Mononuclear cell (primary cell): ENCODE measurements around the gene CDC34. TPM values are rescaled to one million over a fixed set of nuclear protein-coding genes. Genes with fewer than 3 reads are reported as not detected.
"Not testable (repeated sequence)": the region's sequence is repeated elsewhere in the genome, so short reads cannot be mapped to it uniquely, and the experiment has no call there.

Source experiments
- H3K27me3 ChIP-seq: 2 replicates; pipeline ENCODE4 v1.6.0; 2011; ENCODE audit warnings: low read length, control low read depth; ENCODE audit not compliant: insufficient read depth
- H3K4me1 ChIP-seq: 2 replicates; pipeline ENCODE4 v1.5.1; 2011; ENCODE audit warnings: mild to moderate bottlenecking, low read length, control low read depth; ENCODE audit not compliant: insufficient read depth
- H3K4me3 ChIP-seq: 2 replicates; pipeline ENCODE4 v1.5.1; 2011; ENCODE audit warnings: mild to moderate bottlenecking, low read length, moderate library complexity
- H3K9me3 ChIP-seq: 2 replicates; pipeline ENCODE4 v1.5.1; 2011; ENCODE audit warnings: low read depth, mild to moderate bottlenecking, control low read depth, low read length
- total RNA-seq: library from RNA; depleted of rRNA; stranded (reverse); fragments of >200 nt; gene quantifications from one replicate; pipeline ENCODE4 v1.2.3, GENCODE V29; 2012

CDC34 gene
- total RNA-seq, 1 donor = 20.5 TPM

- no peaks in the 10 kb centered on the region for H3K27me3 ChIP-seq
- no peaks in the 10 kb centered on the region for H3K9me3 ChIP-seq
- no peak overlapping the region for H3K4me3 ChIP-seq
- H3K4me1 ChIP-seq = peaks cover 18% of the 10 kb centered on the region
Observed at GRCh38 chr19:579111-579841, 47.7 kb downstream of the CDC34 start.

- Histone ChIP-seq H3K9me3 (no peaks in the 10 kb centered on the region), H3K4me3 (no peak overlapping the region), H3K4me1 (peaks cover 12% of the 10 kb centered on the region), H3K27me3 (no peaks in the 10 kb centered on the region)
Observed at GRCh38 chr19:579842-580155, 48.2 kb downstream of the CDC34 start.

GRCh38 chr19:580274-580835 is 48.8 kb downstream of the CDC34 start:
- Histone ChIP-seq H3K27me3 (no peaks in the 10 kb centered on the region), H3K4me1 (peaks cover 7% of the 10 kb centered on the region), H3K4me3 (no peak overlapping the region), H3K9me3 (no peaks in the 10 kb centered on the region)

- H3K9me3 ChIP-seq = no peaks in the 10 kb centered on the region
- H3K27me3 ChIP-seq = no peaks in the 10 kb centered on the region
- no peaks in the 10 kb centered on the region for H3K4me1 ChIP-seq
- H3K4me3 ChIP-seq = no peak overlapping the region
Observed at GRCh38 chr19:581399-582111, 50.0 kb downstream of the CDC34 start.

GRCh38 chr19:582497-583197 is 51.1 kb downstream of the CDC34 start:
- no peak overlapping the region for H3K4me3 ChIP-seq
- H3K27me3 ChIP-seq = no peaks in the 10 kb centered on the region
- H3K4me1 ChIP-seq = no peaks in the 10 kb centered on the region
- H3K9me3 ChIP-seq = no peaks in the 10 kb centered on the region

- Histone ChIP-seq H3K4me3 (no peak overlapping the region), H3K27me3 (peaks cover 5% of the 10 kb centered on the region), H3K4me1 (peaks cover 1% of the 10 kb centered on the region), H3K9me3 (no peaks in the 10 kb centered on the region)
Observed at GRCh38 chr19:583198-583967, 51.8 kb downstream of the CDC34 start.

GRCh38 chr19:583968-584239 is 52.3 kb downstream of the CDC34 start:
- Histone ChIP-seq H3K4me1 (peaks cover 6% of the 10 kb centered on the region), H3K9me3 (no peaks in the 10 kb centered on the region), H3K27me3 (peaks cover 10% of the 10 kb centered on the region), H3K4me3 (no peak overlapping the region)

- peaks cover 16% of the 10 kb centered on the region for H3K27me3 ChIP-seq
- H3K4me3 ChIP-seq = no peak overlapping the region
- peaks cover 10% of the 10 kb centered on the region for H3K4me1 ChIP-seq
- no peaks in the 10 kb centered on the region for H3K9me3 ChIP-seq
Observed at GRCh38 chr19:584240-585001, 52.9 kb downstream of the CDC34 start.

GRCh38 chr19:585146-585545 is 53.6 kb downstream of the CDC34 start:
- peaks cover 16% of the 10 kb centered on the region for H3K27me3 ChIP-seq
- peaks cover 11% of the 10 kb centered on the region for H3K4me1 ChIP-seq
- not testable (repeated sequence) for H3K9me3 ChIP-seq, H3K4me3 ChIP-seq

GRCh38 chr19:585551-586110 is 54.1 kb downstream of the CDC34 start:
- Histone ChIP-seq H3K4me1 (peaks cover 12% of the 10 kb centered on the region), H3K9me3 (no peaks in the 10 kb centered on the region), H3K27me3 (peaks cover 16% of the 10 kb centered on the region), H3K4me3 (no peak overlapping the region)

GRCh38 chr19:588093-588740 is 56.7 kb downstream of the CDC34 start:
- peaks cover 16% of the 10 kb centered on the region for H3K4me1 ChIP-seq
- no peaks in the 10 kb centered on the region for H3K9me3 ChIP-seq
- H3K4me3 ChIP-seq = no peak overlapping the region
- H3K27me3 ChIP-seq = peaks cover 24% of the 10 kb centered on the region

- Histone ChIP-seq H3K4me1 (peaks cover 16% of the 10 kb centered on the region), H3K27me3 (peaks cover 24% of the 10 kb centered on the region), H3K4me3 (no peak overlapping the region), H3K9me3 (no peaks in the 10 kb centered on the region)
Observed at GRCh38 chr19:588741-589692, 57.5 kb downstream of the CDC34 start.
